GM06990 (cell line): ENCODE results near the gene ANKS1B.

Experiments used
- DNase-seq: peaks from one replicate; pipeline ENCODE4 v3.0.0-alpha.2; 2011; ENCODE audit not compliant: insufficient read length; ENCODE audit errors: extremely low read depth
- H3K27me3 ChIP-seq: replicated peaks from 2 replicates; pipeline ENCODE4 v1.6.0; 2011; ENCODE audit warnings: low read length; ENCODE audit not compliant: control insufficient read depth, insufficient read depth
- H3K36me3 ChIP-seq: 2 replicates; pipeline ENCODE4 v1.5.1; 2011; ENCODE audit warnings: low read length; ENCODE audit not compliant: control insufficient read depth, insufficient read depth
- H3K4me3 ChIP-seq: replicated peaks from 2 replicates; pipeline ENCODE4 v1.5.1; 2011; ENCODE audit warnings: low read depth, mild to moderate bottlenecking, control low read depth, low read length
- CTCF ChIP-seq: IDR thresholded peaks from 2 replicates; pipeline ENCODE4 v1.5.1; 2011; ENCODE audit warnings: low read length, control low read depth, mild to moderate bottlenecking, inconsistent platforms; ENCODE audit not compliant: insufficient read depth, poor library complexity, severe bottlenecking

The ANKS1B gene

DNA sequence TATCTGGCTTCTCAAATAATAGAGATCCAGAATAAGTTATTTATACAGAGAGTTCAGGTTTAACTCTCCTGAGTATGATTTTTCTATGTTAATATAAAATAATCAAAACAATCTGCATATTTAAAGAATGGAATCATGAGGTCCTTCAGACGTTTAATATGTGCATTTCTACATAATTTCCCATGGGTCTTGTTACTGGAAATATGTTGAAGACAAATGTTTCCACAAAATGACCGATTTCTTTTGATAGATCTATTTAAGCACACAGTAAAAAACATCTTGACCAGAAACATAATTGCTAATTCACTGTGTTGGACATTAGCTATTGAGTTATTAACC, 957.7 kb downstream of the ANKS1B start:
- TF ChIP-seq CTCF, result no peak
- no peaks in the 10 kb centered on the region; the same call in 1 of the 2 replicates for H3K27me3 ChIP-seq
- DNase-seq, result no peak
- H3K36me3 ChIP-seq, result no peaks in the 10 kb centered on the region
- no peak overlapping the region for H3K4me3 ChIP-seq

DNA sequence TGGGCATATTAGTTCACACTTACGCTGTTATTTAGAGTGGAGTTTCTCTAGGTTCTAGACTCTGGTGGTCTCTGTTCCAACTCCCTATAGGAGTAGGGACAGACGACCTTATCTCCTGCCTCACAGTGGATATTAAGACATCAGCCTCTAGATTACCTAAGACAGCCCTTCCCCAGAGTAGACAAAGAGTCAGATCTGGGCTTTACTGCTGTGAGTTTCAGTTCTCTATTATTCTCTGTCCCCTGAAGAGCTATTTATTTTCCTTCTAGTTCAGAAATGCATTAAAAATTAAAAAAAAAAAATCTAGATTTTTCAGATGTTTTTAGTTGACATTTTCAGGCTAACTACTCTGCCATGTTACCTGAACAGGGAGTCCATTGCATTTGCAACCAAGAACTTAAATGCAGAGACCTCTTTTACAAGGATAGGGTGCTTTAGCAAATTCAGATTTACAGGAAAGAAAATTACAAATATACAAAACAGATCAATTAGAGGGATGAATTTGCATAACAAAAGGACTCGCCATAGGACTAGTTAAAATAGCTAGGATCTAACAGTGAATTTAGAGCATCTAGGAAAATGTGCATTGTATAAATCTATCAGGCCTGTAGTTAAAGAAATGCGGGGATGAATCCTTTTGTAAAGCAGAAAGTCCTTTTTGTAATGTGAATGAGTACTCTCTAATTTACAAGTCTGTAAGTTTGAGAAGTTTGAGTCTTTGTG, 958.2 kb downstream of the ANKS1B start:
- Histone ChIP-seq H3K27me3 (no peaks in the 10 kb centered on the region; the same call in 1 of the 2 replicates), H3K4me3 (no peak overlapping the region), H3K36me3 (no peaks in the 10 kb centered on the region)
- TF ChIP-seq CTCF, result no peak
- no peak for DNase-seq

DNA sequence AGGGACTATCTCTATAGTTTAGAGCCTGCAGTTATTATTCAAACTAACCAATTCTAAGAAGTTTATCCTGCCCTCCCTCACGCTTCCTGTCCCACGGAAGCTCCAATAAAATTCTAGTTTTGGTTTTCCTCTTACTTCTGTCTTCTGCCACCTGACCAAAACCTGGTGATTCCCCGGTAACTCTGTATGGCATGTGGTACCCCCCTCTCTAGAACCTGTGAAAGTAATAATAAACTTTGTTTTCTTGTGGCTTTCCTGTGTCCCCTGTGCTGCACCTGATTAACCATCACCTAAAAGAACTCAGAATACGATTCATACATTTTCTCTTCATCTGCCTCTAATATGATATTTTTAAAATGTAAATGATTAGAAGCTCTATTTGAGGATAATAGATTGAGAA, 959.9 kb downstream of the ANKS1B start:
- Histone ChIP-seq H3K27me3 (no peaks in the 10 kb centered on the region; the same call in 1 of the 2 replicates), H3K36me3 (no peaks in the 10 kb centered on the region), H3K4me3 (no peak overlapping the region)
- no peak for TF ChIP-seq CTCF
- no peak for DNase-seq

DNA sequence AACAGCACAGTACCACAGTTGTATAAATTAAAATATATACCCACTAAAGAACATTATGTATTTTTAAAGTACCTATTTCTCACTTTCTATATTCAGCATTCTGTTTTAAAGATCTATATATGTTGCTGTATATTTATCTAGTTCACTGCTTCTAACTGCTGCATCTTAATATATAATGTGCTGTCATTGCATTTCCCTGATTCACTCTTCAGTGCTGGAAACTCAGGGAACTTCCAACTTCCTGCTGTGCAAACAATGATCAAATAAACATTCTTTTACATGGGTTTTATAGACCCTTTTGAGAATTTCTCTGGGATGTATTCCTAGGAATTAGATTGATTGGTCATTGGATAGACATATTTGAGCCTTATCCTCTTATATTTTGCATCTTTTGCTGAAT, 960.5 kb downstream of the ANKS1B start:
- TF ChIP-seq CTCF, result no peak
- no peak for DNase-seq
- no peaks in the 10 kb centered on the region for H3K36me3 ChIP-seq
- no peaks in the 10 kb centered on the region; the same call in 1 of the 2 replicates for H3K27me3 ChIP-seq
- H3K4me3 ChIP-seq, result no peak overlapping the region

DNA sequence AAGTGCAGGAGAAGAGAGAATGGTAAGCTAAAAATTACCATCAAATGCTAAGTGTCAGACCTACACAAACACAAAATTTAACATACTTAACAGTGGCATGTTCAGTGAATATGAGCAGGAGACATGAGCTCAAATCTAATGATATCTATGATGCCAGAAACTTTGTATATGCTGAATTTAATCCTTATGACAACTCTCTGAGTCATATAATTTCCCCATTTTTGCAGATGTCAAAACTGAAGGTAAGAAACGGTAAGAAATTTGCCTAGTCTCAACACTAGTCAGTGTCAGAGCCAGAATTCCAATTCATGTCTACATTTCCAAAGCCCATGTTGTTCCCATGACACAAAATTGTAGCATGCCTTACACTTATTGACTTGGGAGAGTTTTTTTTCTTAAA, 963.9 kb downstream of the ANKS1B start:
- no peaks in the 10 kb centered on the region for H3K36me3 ChIP-seq
- DNase-seq, result no peak
- H3K27me3 ChIP-seq, result no peaks in the 10 kb centered on the region; the same call in 1 of the 2 replicates
- H3K4me3 ChIP-seq, result no peak overlapping the region
- no peak for TF ChIP-seq CTCF

- no peak for TF ChIP-seq CTCF
- no peak for DNase-seq
- Histone ChIP-seq H3K36me3 (no peaks in the 10 kb centered on the region), H3K27me3 (no peaks in the 10 kb centered on the region; the same call in 1 of the 2 replicates), H3K4me3 (no peak overlapping the region)
Measured at GRCh38 chr12:99019798-99020197, 964.9 kb downstream of the ANKS1B start.
